Small intestine (tissue), 7 donors: ENCODE results near the gene ZNF69. TPM values are rescaled to one million over a fixed set of nuclear protein-coding genes. Genes with fewer than 3 reads are reported as not detected.
"Not testable (repeated sequence)": the region's sequence is repeated elsewhere in the genome, so short reads cannot be mapped to it uniquely, and the experiment has no call there.

ENCODE experiments used
- DNase-seq, 2 donors: peaks; one replicate each; pipeline versions ENCODE4 v3.0.0 to v3.0.0-alpha.2; 2013
- FAIRE-seq: peaks from 2 replicates; lab custom pipeline; 2012; peaks lifted over from hg19 to GRCh38; lab: Jason Lieb, UNC
- H3K27ac ChIP-seq, 3 donors: one replicate each; pipeline ENCODE4 v1.5.1; 2013; ENCODE audit warnings: low read length in 2 of 3, mild to moderate bottlenecking in 2 of 3, control low read depth in 1 of 3, inconsistent platforms in 1 of 3, low read depth in 1 of 3, moderate library complexity in 1 of 3
- H3K27me3 ChIP-seq, 3 donors: one replicate each; pipeline ENCODE4 v1.6.1; 2013; ENCODE audit warnings: low read length in 3 of 3, inconsistent platforms in 1 of 3; ENCODE audit not compliant: control insufficient read depth in 3 of 3, insufficient read depth in 3 of 3
- H3K36me3 ChIP-seq, 3 donors: one replicate each; pipeline ENCODE4 v1.6.1; 2013; ENCODE audit warnings: low read length in 3 of 3, inconsistent platforms in 1 of 3, low read depth in 1 of 3, mild to moderate bottlenecking in 1 of 3, moderate library complexity in 1 of 3; ENCODE audit not compliant: control insufficient read depth in 3 of 3, insufficient read depth in 2 of 3
- H3K4me1 ChIP-seq, 3 donors: one replicate each; pipeline ENCODE4 v1.6.1; 2013; ENCODE audit warnings: low read length in 2 of 3, inconsistent platforms in 1 of 3, low read depth in 1 of 3, mild to moderate bottlenecking in 1 of 3, moderate library complexity in 1 of 3; ENCODE audit not compliant: control insufficient read depth in 3 of 3, insufficient read depth in 2 of 3
- H3K4me3 ChIP-seq, 3 donors: one replicate each; pipeline ENCODE4 v1.5.1; 2013; ENCODE audit warnings: low read length in 3 of 3, control low read depth in 1 of 3, inconsistent platforms in 1 of 3, low read depth in 1 of 3, mild to moderate bottlenecking in 1 of 3, moderate library complexity in 1 of 3
- H3K9me3 ChIP-seq, 2 donors: one replicate each; pipeline ENCODE4 v1.6.1; 2013; ENCODE audit warnings: low read depth in 1 of 2, low read length in 1 of 2; ENCODE audit not compliant: control insufficient read depth in 2 of 2, insufficient read depth in 1 of 2
- WGBS, 3 donors: extraction: QIAGEN DNeasy Blood & Tissue Kit; methylation state at CpG; one replicate each; pipeline ENCODE4 v1.1.7; 2013; 5-methylcytosine and 5-hydroxymethylcytosine counted together
- polyA plus RNA-seq, 4 donors: library from polyadenylated mRNA; stranded (reverse) in 3 of 4; unstranded in 1 of 4; fragments of 200-250 nt in 3 of 4; fragments of 120-200 nt in 1 of 4; gene quantifications; one replicate each; pipeline versions ENCODE4 v1.2.1 to v1.2.3, GENCODE V29; 2013
- donor health status: healthy with polysubstance abuse.
- donor health status: control.
- donor health status: control.
- donor health status: Bipolar disorder and iron deficiency.
- donor health status: healthy.

ZNF69 gene
- polyA plus RNA-seq, 4 donors = 1.4 to 30.4 (median 3.9) TPM

GRCh38 chr19:11880598-11880997, 7.0 kb upstream of the ZNF69 start:
- H3K9me3 ChIP-seq = peaks cover 2 to 19% of the 10 kb centered on the region in 2 donors
- no peak for FAIRE-seq
- H3K27ac ChIP-seq = no peak overlapping the region
- no peaks in the 10 kb centered on the region for H3K27me3 ChIP-seq
- H3K4me3 ChIP-seq = no peak overlapping the region
- no peak for DNase-seq
- H3K4me1 ChIP-seq = no peaks in the 10 kb centered on the region
- no peaks in the 10 kb centered on the region for H3K36me3 ChIP-seq
- WGBS, 3 donors = 92 to 94% (median 94%) methylated on average over 12 of the region's 12 CpGs

- FAIRE-seq (no peak), DNase-seq (peak; percentile 73 to 83)
- Histone ChIP-seq H3K27ac (no peak overlapping the region), H3K36me3 (no peaks in the 10 kb centered on the region), H3K27me3 (no peaks in the 10 kb centered on the region), H3K9me3 (peaks cover 2 to 21% of the 10 kb centered on the region in 2 donors), H3K4me3 (no peak overlapping the region), H3K4me1 (no peaks in the 10 kb centered on the region)
- 13 to 19% (median 16%) methylated on average over 10 of the region's 10 CpGs for WGBS, 3 donors
These were observed 6.3 kb upstream of the ZNF69 start for GRCh38 chr19:11881151-11881800.

DNA sequence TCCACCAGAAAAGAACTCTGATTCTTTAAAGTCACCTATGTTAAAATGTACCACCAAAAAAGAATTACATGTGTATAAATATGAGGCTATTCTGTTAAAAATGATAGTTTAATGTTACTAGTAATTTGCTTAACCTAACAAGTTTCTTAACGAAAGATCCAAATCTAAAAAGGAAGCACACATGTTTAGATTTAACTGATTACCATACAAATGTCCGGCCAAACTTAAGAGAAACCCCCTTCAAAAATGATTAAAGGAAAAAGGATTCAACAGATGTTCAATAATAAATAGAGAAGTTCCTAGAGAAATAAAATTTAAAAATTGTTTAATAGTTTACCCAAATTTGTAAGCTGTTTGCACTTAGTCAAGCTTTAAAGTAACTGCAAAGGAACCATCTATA, 5.0 kb upstream of the ZNF69 start:
- peaks cover 2 to 28% of the 10 kb centered on the region in 2 donors for H3K9me3 ChIP-seq
- H3K4me1 ChIP-seq = peaks cover 0 to 5% (median 0%) of the 10 kb centered on the region in 3 donors
- H3K27me3 ChIP-seq = no peaks in the 10 kb centered on the region
- no peak for FAIRE-seq
- no peak overlapping the region for H3K4me3 ChIP-seq
- 56 to 88% (median 67%) methylated on average over 2 of the region's 2 CpGs for WGBS, 3 donors
- no peak for DNase-seq
- H3K36me3 ChIP-seq = no peaks in the 10 kb centered on the region
- H3K27ac ChIP-seq = no peak overlapping the region

- DNase-seq (no peak), FAIRE-seq (no peak)
- Histone ChIP-seq H3K27ac (peak overlapping the region in 2 of 3 donors; percentile 82 to 97), H3K4me3 (peak overlapping the region in 1 of 3 donors; percentile 86), H3K4me1 (peaks cover 0 to 5% (median 0%) of the 10 kb centered on the region in 3 donors), H3K9me3 (peaks cover 0 to 28% of the 10 kb centered on the region in 2 donors), H3K36me3 (peaks cover 0 to 7% (median 0%) of the 10 kb centered on the region in 3 donors), H3K27me3 (no peaks in the 10 kb centered on the region)
- WGBS, 3 donors = 29 to 51% (median 49%) methylated on average over 7 of the region's 7 CpGs
These were observed 360 bp upstream of the ZNF69 start for GRCh38 chr19:11887234-11887610.

DNA sequence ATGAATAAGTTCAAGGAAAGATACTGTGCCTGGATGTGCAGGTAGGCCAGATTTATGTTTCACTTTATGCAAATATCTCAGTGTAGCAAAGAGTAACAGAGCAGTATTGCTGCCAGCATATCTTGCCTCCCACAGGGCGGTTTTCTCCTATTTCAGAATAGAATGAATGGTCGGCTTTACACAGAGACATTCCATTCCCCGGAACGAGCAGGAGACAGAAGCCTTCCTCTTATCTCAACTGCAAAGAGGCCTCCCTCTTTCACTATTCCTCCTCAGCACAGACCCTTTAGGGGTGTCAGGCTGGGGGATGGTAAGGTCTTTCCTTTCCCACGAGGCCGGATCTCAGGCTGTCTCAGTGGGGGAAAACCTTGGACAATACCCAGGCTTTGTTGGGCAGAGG, 2.3 kb downstream of the ZNF69 start:
- H3K36me3 ChIP-seq = peaks cover 0 to 25% (median 0%) of the 10 kb centered on the region in 3 donors
- H3K27me3 ChIP-seq, FAIRE-seq, H3K4me1 ChIP-seq: not testable (repeated sequence)
- peak overlapping the region in 1 of 3 donors; percentile 97 for H3K27ac ChIP-seq
- 79 to 91% (median 86%) methylated on average over 6 of the region's 6 CpGs for WGBS, 3 donors
- peak in 1 of 2 donors; percentile 45 for DNase-seq
- H3K4me3 ChIP-seq = peak overlapping the region in 1 of 3 donors; percentile 86
- peaks cover 0 to 54% of the 10 kb centered on the region in 2 donors for H3K9me3 ChIP-seq

- H3K4me1 ChIP-seq = peaks cover 0 to 5% (median 0%) of the 10 kb centered on the region in 3 donors
- H3K27me3 ChIP-seq = no peaks in the 10 kb centered on the region
- no peak for FAIRE-seq
- no peak overlapping the region for H3K4me3 ChIP-seq
- peaks cover 0 to 30% (median 0%) of the 10 kb centered on the region in 3 donors for H3K36me3 ChIP-seq
- DNase-seq = no peak
- WGBS, 3 donors = 92 to 93% (median 92%) methylated on average over 5 of the region's 5 CpGs
- peaks cover 0 to 56% of the 10 kb centered on the region in 2 donors for H3K9me3 ChIP-seq
- H3K27ac ChIP-seq = no peak overlapping the region
These were observed 3.1 kb downstream of the ZNF69 start for GRCh38 chr19:11890634-11891033.

- WGBS, 3 donors = 94 to 98% (median 95%) methylated on average over 6 of the region's 6 CpGs
- no peak overlapping the region for H3K27ac ChIP-seq
- no peaks in the 10 kb centered on the region for H3K27me3 ChIP-seq
- H3K4me1 ChIP-seq = no peaks in the 10 kb centered on the region
- peaks cover 0 to 78% of the 10 kb centered on the region in 2 donors for H3K9me3 ChIP-seq
- DNase-seq = no peak
- no peak for FAIRE-seq
- H3K36me3 ChIP-seq = peaks cover 0 to 43% (median 0%) of the 10 kb centered on the region in 3 donors
- H3K4me3 ChIP-seq = no peak overlapping the region
These were observed 7.3 kb downstream of the ZNF69 start for GRCh38 chr19:11894851-11895250.

GRCh38 chr19:11902228-11902627, 14.6 kb downstream of the ZNF69 start:
- H3K4me1 ChIP-seq = no peaks in the 10 kb centered on the region
- no peak overlapping the region for H3K4me3 ChIP-seq
- no peak overlapping the region for H3K27ac ChIP-seq
- no peak for DNase-seq
- WGBS, 3 donors = 96 to 100% (median 97%) methylated on average over 3 of the region's 3 CpGs
- FAIRE-seq = no peak
- peaks cover 5 to 81% of the 10 kb centered on the region in 2 donors for H3K9me3 ChIP-seq
- H3K27me3 ChIP-seq = no peaks in the 10 kb centered on the region
- H3K36me3 ChIP-seq = peaks cover 9 to 40% (median 11%) of the 10 kb centered on the region in 3 donors
